Measurements from ENCODE around the gene CEACAM3.
"Not testable (repeated sequence)": the region's sequence is repeated elsewhere in the genome, so short reads cannot be mapped to it uniquely, and the experiment has no call there.

The CEACAM3 gene

DNA sequence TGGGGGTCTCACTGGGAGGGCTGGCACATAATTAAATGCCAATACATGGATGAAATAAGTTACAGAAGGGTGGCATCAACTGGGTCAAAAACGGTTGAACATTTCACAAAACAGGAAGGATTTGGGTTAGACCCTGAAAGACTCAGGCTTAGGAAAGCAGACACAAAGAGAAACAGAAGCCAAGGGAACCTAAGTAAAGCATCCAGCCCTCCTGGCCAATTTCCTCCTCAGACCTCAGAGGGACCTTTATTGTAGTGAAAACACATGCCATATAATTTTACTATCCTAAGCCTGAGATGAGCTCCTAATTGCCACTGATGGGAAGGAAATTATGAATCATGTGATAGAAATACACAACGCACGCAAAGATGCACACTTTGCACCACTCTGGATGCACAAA lies 12.1 kb upstream of the CEACAM3 start:
- TF ChIP-seq, protein P1, sequence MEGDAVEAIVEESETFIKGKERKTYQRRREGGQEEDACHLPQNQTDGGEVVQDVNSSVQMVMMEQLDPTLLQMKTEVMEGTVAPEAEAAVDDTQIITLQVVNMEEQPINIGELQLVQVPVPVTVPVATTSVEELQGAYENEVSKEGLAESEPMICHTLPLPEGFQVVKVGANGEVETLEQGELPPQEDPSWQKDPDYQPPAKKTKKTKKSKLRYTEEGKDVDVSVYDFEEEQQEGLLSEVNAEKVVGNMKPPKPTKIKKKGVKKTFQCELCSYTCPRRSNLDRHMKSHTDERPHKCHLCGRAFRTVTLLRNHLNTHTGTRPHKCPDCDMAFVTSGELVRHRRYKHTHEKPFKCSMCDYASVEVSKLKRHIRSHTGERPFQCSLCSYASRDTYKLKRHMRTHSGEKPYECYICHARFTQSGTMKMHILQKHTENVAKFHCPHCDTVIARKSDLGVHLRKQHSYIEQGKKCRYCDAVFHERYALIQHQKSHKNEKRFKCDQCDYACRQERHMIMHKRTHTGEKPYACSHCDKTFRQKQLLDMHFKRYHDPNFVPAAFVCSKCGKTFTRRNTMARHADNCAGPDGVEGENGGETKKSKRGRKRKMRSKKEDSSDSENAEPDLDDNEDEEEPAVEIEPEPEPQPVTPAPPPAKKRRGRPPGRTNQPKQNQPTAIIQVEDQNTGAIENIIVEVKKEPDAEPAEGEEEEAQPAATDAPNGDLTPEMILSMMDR (conservative IDR thresholded peaks at IDR 0.05) = no peak
- H3K27ac ChIP-seq = no peak overlapping the region

DNA sequence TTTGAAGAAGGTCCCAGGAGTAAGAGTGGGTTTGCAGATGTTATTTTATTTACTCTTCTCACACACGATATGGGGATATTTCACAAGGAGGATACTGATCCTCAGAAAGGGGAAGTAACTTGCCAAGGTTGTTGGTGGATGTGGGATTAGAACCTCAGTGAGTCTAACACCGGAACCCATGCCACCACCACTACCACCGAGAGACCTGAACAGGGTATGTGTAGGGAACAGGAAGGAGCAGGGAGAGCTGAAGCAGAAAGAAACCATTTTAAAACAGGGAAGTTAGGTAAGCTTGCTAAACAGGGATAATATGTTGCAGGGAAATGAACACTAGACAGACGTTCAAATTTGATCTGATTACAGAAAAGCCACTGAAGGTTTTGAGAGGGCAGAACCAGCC lies 11.6 kb upstream of the CEACAM3 start:
- no peak overlapping the region for H3K27ac ChIP-seq
- TF ChIP-seq, protein P1 (conservative IDR thresholded peaks at IDR 0.05) = no peak

DNA sequence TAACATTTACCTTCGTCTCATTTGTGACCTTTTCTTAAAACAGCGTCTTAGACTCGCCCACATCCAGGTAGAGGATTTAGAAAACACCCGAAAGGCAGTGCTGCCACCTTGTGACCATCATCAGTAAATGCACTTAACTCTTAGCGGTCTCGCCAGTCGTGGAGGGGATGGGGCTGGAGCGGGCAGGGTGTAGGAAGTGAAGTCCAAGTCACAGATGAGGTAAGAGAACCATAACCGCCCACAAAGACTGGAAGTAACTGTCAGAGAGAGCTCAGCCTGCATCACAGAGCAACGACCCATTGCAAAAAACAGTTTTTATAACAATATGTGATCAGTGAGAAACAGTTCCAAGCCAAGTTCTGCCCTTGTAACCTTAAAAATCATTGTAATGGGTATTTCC lies 10.7 kb upstream of the CEACAM3 start:
- TF ChIP-seq, protein P1 (conservative IDR thresholded peaks at IDR 0.05) = peak; percentile 95
- H3K27ac ChIP-seq = no peak overlapping the region

DNA sequence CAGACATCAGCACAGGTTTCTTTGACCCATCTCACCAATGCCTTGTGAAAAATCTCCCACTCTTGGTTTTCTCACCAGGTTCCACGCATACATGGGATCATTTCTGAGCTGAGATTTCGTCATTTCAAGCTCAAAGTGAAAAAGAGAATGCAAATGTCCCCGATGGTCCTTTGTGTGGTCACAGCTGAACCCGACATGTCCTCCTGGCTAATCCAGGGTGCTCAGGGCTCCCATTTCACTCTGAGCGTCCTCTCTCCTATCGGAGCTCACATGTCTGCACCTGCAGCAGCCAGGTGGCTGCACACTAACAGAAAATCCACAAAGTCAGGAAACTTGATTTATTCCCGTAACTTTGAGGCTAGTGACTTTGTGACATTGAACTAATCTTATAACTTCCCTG lies 9.3 kb upstream of the CEACAM3 start:
- TF ChIP-seq, protein P1 (conservative IDR thresholded peaks at IDR 0.05) = no peak
- H3K27ac ChIP-seq = no peak overlapping the region

DNA sequence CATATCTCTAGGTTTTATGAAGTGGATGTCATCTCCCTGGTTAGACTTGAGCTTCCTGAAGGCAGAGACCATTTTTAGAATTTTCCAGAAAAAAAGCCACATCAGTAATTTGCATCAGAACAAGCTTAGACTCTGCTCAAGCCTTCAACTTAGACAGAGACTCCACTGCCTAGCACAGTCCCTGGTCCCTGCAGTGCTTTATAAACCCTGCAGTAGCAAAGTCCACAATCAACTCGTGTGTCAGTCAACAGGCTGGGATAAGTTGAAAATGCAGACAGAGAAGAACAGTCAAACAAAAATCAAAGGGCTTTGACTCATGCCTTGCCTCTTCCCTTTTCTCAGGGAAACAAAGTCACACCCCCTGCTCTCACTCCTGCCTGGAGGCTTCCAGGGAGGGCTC lies 7.9 kb upstream of the CEACAM3 start:
- not testable (repeated sequence) for H3K27ac ChIP-seq

DNA sequence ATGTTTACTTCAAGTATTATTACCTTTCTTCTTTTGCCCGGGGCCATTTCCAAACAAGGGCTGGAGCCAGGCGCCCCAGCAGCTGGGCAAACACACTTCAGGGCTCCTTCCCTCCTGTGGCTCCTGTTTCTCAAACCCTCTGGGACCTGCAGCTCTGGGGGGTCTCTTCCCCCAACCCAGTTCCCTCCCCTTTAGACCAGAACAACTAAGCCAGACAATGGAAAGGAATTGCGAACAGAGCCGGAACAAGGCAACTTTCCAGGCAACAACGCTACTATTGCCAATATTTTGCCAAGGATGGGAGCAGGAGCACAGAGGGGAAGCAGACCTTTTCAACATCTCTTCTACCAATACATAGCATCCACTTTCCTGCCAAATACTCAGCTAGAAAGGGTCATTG lies 7.3 kb upstream of the CEACAM3 start:
- H3K27ac ChIP-seq = not testable (repeated sequence)

DNA sequence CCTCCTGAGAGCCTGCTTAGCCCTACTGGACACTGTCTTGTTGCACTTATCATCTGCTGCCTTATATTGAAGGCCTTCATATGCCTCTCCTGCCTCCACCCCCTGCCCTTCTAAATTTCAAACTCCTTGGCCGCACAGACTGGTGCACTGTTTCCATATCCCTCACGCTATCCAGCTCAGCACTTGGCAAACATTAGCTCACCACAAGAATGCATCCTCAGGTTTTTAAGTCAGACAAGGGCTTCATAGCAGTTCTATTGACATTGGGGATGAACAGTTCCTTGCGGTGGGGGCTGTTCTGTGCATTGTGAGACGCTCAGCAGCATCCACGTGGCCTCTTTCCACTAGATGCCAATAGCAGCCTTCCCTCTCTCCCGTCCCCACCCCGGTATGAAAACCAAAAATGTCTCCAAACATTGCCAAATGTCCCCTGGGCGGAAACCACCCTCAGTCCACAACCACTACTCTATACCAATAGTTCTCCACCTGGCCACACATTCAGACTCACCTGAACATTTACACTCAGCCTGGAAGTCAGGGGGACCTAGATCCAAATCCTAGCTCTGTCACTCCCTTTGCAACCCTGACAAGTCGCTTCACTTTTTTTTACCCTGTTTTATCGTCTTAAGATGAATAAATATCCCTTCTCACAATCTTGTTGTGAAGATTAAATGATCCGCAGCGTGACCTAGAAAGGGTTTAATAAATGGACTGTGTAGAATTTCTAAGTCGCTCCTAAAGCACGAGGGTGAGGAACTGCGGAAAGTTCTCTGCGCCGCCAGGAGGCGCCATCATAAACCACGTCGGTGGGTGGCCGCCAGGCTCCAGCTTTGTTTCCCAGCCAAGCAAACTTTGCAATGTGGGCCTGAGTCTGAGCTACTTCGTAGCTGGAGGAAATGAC lies 3.6 kb upstream of the CEACAM3 start:
- TF ChIP-seq, protein P1 (conservative IDR thresholded peaks at IDR 0.05) = peak; percentile 90
- H3K27ac ChIP-seq = no peak overlapping the region

DNA sequence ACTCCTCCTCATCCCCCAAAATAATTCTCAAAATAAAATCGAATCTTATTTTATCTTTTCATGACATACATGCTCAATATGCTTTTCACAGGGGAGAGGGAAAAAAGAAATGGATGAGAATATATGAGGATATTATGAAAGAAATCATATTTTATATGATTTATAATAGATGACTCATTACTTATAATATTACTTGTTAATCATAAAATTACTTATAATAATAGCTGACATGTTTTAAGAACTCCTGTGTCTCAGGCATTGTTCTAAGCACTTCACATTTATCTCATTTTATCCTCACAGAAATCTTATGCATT lies 3.0 kb upstream of the CEACAM3 start:
- TF ChIP-seq, protein P1 (conservative IDR thresholded peaks at IDR 0.05) = peak; percentile 53
- H3K27ac ChIP-seq = no peak overlapping the region

Measured in VCaP (cell line).